HG02970 (cell line): Measurements from ENCODE around the gene PROM1.

ENCODE experiments used
- ATAC-seq: cut with Tn5 transposase; IDR thresholded peaks from one replicate; pipeline ENCODE4 v1.9.1; 2021; ENCODE audit warnings: mild to moderate bottlenecking, moderate library complexity, moderate number of reproducible peaks; ENCODE audit not compliant: unreplicated experiment, low FRiP score

Gene PROM1

DNA sequence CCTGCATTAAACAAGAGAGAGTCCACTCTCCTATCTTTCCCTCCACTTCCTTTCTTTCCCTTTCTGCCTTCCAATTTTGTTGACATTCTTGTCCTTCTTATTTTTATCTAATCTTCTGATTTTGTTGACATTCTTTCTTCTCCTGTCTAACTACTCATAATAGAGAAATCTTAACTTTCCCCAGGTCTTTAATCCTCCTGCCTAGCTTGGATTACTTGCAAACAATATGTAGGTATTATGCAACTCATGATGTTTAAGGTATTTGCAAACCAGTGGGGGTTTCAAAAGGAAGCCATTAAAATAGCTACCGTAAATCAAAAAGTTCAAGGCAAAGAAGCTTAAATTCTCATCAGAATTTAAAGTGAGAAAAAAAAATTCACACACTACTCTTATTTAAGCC lies 53.9 kb downstream of the PROM1 start:
- ATAC-seq, result no peak

DNA sequence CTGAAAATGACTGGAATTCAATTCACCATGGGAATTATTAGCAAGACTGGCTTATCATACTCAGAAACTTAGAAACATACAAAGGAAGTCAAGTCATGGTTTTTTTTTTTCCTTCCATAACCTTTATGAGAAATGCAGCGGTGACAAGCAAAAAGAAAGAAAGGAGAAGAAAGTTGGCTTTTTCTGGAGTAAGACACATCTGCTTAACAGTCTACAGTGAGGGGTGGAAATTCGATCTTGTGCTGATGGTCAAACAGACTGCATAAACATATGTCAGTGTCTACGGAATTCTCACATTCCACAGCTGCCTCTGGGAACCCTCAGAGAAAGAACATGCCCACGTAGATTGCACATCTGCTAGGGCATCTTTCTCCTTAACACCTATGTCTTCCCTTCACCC lies 54.6 kb downstream of the PROM1 start:
- ATAC-seq, result no peak

DNA sequence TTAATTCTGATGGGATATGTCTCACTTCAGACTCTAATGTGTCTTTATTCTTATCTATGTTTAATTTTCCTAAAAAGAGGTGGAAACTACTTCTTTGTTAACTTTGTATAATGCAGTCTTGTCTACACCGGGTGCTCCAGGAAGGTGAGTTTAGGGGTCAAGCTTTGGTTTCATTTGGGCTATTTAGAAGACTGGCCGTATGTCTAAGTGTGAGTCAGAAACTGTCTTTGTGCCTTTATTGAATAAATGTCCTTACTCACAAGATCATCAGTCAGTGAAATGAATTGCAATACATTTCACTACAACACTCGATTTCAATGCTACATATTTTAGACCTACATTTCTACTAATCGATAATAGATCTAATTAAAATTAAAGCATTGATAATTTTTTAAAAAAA lies 56.2 kb downstream of the PROM1 start:
- no peak for ATAC-seq

DNA sequence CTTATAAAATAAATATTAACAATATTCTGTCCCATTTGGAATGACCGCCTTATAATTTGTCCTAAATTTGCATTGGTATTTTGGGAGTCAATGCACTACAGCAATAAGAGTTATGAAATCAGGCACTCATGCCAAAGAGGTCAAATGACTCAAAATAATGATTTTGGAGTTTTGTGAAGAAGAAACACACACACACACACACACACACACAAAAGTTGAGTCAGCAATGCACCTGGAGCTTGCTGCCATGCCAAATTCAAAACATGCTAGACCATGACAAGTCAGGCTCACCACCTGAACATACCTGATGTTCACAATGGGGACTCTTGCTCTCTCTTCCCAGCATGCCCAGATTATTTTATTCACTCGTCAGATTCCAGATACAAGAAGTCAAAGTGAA lies 56.7 kb downstream of the PROM1 start:
- ATAC-seq, result no peak

DNA sequence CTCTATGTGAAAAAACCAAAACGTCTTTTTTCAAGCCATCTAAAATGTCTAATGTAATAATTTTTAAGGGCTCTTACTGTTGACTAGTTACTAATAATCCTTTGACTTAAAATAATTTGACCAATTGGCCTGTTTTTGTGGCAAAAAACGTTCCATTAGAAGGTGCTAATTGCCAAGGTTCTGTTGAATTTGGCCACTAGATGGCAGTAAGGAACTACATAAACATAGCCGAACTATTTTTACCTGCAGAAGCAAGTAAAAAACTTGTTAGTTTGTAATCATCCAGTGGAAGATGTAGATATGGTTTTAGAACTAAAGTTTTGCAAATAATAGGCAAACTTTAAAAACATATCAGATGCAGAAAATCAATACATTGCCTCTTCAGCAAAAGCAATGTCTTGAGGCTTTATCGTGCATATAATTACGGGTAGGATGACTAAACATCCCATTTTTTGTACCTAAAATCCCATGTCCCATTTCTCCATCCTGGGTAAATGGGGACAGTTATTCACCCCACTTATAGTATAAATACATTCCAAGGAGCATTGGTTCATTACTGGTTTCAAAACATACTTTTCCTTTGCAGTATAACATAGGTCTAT lies 57.6 kb downstream of the PROM1 start:
- ATAC-seq, result no peak

DNA sequence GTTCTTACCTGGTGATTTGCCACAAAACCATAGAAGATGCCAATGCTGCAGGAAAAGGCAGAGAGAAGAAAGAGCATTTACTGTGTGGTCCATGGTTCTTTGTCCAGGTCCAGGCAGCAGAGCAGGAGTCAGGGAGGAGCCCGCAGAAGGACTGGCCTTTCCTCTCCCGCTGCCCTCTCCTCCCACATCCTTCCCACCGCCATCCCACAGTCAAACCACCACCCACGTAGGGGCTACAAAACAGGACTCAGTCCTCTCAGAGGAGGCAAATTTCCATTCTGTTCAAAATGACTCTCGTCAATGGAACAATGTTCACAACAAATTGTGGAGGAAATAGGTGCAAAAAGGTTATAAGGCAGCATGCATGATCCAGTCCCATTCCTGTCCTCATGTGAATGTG lies 58.6 kb downstream of the PROM1 start:
- no peak for ATAC-seq

DNA sequence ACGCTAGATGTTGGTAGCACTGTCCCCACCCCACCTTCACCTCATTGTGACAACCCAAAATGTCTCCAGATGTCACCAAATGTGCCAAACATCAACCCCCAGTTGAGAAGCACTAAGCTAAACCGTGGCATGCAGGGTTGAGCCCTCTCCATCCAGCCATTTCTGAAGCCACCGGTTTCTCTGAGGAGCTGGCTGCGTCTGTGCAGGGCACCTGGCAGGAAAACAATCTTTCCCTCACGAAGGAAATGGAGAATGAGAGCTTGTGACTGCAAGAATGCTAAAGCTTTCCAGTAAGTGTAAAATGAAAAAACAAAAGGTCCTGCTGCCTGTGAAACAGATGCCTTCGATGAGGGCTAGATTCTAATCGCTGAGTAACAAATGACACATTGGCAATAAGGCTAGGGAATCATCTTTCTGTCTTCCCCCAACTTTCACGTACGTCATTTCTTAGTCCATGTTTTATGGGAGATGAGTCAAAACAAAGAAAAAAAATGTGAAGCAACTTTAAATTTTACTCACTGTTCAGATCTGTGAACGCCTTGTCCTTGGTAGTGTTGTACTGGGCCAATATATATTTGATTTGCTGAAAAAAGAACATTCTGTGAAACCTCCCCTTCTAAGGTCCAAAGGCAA lies 59.9 kb downstream of the PROM1 start:
- no peak for ATAC-seq

DNA sequence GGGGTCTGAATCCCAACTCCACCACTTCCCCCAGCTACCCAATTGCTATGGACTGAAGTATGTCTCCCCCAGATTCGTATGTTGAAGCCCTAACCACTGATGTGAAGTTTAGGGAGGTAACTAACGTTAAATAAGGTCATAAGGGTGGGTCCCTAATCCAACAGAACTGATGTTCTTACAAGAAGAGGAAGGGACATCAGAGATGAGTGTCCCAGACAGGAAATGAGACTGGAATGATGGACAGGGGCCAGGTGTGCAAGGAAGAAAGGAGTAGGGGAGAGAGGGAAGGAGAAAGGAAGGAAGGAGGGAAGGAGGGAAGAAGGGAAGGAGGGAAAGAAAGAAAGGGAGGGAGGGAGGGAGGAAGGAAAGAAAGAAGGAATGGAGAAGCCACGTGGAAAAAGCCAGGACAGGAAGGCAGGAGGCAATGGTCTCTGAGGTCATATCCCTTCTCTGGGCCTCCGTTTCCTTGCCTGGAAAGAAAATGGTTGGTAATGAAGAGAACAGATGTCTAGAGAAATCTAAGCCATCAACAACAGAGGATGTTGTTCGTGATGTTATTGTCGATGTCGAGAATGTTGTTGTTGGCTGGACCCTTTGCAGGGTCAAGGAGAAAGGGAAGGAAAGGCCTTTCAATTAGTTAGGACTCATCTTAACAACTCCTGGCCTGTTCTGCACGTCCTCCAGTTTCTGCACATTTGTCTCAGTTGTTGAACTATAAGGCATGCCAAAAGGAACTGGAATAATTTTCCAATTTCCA lies 61.8 kb downstream of the PROM1 start:
- no peak for ATAC-seq

DNA sequence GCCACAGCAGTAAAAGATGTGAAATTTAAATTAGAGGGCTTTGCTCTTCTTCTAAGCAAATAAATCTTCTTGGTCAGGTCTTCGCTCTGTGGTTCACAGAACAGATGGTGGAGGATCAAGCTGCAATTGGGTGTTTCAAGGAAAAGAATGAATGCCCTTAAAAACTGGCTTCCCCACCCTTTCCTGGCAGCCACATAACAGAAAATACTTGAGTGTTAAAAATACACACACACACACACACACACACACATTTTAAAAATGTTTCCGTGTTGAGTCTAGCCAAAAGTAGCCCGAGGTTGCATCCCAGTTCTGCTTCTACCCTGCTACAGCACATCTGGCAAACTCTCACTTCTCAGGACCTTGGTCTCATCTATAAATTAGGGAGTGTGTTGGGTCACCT lies 64.2 kb downstream of the PROM1 start:
- no peak for ATAC-seq

DNA sequence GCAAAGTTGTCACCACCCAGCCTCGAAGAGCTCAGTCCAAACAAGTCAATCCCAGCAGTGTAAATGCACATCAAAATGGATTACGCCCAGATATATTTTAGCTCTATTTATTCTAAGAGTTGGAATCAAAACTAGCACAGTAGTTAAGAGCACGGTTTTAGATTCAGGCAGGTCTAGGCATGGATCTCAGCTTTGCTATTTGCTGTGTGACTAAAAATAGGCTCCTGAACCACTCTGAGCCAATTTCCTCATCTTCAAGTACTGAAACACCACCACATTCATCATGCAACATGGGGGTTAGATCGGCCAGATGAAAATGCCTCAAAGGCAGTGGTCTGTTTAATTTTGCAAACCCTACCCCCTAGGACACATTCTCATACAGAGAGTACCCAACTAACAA lies 65.0 kb downstream of the PROM1 start:
- ATAC-seq, result no peak

DNA sequence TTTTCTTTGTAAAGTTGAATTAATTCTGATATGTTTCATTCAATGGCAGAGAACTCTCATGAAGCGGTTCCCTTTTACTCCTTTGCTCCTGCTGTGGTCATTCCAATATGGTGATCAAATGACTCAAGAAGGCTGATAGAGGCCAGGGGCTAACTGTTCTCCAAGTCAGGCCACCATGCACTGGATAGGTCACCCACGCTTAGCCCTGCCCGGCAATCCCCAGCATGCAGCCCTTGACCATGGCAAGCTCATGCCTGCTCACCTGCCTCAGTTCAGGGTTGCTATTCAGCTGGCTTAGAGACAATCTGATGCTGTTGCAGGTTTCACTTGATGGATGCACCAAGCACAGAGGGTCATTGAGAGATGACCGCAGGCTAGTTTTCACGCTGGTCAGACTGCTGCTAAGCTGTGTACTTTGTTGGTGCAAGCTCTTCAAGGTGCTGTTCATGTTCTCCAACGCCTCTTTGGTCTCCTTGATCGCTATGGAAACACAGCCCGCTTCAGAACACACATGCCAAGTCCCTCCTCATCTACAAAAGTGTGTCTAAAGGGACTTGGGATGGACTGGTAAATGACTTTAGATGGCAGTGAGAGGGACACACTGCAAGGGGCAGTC lies 65.7 kb downstream of the PROM1 start:
- ATAC-seq, result no peak

DNA sequence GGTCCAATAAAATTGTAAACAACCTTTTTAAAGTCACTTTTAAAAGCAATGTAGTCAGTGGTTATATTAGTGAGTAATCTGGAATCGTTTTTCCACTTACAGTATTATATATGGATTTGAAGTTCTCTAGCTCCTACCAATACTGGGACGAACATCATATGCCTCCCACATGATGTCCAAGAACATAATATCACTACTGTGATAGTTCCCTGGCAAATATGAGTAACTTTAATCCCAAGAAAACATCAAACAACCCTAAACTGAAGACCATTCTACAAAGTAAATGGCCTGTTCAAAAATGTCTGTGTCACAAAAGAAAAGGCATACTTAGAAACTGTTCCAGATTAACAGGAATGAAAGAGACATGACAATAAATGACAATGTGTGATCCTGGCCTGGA lies 67.3 kb downstream of the PROM1 start:
- ATAC-seq, result no peak

DNA sequence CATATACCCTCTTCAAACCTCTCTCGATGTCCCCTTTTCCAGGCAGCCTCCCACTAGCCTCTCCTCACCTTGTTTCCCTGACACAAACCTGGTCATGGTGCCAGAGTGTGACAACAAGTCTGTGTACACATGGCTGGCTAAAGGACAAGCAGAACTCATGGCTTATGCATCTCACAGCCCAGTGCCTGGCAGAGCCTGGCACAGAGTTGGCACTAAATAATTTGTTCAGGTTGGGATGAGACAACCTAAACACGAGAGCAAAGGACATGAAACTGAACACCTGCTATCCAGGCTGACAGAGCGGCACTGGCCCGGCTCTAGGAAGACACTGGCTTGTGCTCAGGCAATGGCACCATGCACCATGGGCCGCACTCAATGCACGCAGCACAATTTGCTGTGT lies 72.7 kb downstream of the PROM1 start:
- no peak for ATAC-seq

DNA sequence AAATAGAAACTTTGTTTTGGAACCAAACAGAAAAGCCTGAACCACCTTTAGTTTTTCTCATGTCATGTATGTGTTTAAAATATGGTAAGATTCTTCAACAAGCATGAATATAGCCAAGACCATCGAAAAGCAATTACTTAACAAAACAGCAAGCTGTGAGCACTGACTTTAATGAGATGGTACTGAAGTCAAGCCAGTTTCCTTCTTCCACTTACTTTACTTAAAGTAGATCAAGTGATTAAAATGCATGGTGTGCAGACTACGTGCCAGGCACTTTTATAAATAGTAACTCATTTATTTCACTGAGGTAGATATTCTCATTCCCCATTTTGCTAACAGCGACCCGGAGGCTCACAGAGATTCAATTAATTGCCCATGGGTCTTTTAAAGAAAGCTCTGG lies 74.7 kb downstream of the PROM1 start:
- no peak for ATAC-seq

DNA sequence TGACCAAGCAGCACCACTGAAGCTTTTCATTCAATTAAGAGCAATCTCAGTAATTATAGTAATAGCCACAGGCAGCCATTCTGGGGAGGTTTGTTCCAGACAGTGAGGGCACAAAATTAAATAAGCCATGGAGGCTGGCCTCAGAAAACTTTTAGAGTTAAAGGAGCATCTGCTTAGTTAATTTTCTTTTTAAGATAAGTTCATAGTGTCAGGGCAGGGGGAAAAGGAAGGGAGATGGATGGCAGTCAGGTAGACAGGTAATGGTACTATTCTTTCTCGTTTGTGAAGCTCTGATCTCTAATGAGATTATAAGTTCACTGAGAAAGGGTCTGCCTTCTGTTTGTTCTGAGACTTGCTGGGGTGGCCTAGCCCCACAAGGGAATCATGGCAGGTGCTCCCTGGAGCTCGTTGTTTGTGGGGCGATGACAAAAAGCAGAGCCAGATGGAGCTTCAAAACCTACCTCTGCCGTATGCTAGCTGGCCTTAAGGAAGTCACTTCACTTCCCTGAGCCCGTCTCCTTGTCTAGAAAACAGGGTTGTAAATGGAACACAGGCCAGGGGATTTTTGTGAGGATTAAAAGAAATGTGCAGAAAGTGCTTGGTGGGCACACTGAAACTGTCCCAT lies 76.2 kb downstream of the PROM1 start:
- ATAC-seq, result no peak

DNA sequence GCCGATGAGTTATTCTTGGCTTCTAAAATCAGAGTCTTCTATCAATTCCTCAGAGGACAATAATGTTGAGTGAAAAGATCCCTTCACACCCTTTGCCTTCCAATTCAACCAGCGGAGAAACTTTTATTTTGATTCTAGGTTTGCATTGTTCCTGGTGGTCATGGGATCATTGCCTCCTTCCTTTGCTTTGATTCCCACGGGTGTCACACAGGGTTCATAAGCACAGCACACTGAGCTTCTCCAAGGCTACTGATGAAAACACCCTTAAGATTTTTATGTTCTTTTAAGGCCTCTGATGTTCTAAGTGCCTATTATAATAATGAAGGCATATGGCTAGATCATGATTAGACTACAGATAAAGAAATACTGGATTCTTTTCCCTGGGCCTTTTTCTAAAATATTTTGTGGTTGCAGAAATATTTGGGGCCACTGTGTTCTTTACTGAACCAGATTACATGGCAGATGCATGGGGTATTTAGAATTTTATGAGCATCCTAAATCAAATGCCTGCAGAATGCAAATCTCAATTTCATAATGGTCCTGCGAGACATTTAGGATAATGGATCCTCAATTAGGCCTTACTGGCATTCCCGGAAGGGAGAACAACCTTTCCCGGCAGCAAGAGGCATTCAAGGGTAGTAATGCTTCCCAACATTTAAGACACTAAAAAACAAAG lies 76.9 kb downstream of the PROM1 start:
- ATAC-seq, result no peak

DNA sequence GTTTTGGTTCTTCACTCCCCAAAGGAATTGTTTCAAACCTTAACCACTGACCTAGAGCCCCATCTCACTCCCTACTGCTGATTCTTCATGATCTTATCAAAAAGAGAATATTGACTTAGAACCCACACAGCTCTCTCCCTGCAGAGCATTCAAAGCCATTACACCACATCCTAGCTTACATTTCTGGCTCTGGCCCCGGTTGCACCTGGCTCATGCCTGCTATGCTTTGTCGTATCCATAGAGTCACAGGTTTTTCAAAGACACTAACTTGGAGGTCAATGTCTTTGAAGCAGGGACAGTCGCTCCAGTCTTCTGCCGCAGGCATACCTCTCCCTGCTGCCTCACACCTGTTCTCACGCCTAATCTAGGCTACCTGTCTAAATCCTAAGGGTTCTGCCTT lies 78.1 kb downstream of the PROM1 start:
- no peak for ATAC-seq

DNA sequence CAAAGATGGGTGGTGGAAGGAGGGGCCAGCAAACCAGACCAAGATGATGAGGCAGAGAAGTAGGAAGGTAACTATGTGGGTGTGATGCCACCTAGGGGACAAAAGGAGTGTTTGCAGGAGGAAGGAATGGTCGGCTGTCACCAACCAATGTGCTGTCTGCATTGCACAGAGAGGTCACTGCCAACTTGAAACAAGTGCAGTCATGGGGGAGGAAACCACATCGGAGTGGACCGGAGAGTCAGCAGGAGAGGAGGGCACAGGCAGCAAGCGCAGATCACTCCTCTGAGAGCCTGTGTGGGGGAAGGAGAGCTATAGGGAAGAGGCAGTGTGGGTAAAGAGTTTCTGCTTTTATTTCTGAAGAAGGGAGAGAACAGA lies 82.4 kb downstream of the PROM1 start:
- ATAC-seq, result no peak

DNA sequence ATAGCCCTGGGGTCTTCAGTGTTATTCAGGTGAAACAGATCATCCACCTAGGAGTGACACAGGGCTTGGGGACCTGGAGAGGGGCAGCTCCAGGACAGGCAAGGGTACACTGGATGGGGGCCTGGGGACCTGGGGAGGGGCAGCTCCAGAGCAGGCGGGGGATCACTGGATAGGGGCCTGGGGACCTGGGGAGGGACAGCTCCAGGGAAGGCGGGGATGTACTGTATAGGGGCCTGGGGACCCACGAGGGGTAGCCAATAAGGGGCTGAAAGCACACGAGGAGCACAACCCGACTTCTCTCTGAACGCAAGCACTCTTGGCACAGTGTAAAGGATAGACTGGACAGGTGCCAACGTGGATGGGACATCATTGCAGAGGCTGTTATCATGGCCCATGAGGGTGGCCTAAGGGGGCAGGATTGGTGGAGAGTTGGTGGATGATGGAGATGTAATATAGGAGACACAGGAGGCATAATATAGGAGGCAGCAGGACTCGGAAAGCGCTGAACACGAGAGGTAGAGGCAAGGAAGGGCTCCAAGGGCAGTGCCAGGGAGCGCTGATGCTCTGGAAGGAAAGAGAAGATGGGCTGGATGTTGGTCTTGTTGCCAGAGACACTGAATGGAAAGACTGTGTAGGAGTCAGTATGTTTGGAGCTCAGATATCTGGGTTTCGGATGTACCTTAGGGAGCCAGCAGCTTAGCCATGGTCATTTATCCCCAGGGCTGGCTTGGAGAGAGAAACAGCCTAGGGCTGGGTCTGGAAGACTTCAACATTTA lies 82.9 kb downstream of the PROM1 start:
- no peak for ATAC-seq

DNA sequence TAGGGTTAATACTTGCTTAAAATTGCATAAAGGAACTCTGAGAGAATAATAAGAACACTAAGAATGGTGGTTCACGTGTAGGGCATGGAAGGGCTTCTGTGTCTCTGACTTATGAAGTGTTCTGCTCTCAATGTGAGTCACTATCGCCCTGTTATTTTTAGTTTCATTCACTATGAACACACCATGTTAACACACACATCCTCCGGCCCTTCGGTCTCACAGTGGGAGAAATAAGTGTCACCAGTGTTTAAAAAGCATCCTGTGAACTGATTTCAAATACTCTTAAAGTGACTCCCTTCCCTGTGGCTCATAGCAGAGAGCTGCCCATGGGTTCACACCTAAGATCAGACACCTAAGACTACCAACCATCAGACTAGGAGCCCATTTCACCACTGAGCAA lies 87.0 kb downstream of the PROM1 start:
- ATAC-seq, result no peak
